HFF-Myc (cell line): ENCODE measurements around the gene CEBPB.
"Not testable (repeated sequence)": the region's sequence is repeated elsewhere in the genome, so short reads cannot be mapped to it uniquely, and the experiment has no call there.

ENCODE experiments used
- DNase-seq: peaks from one replicate; pipeline ENCODE4 v3.0.0-alpha.2; 2011; ENCODE audit warnings: low read depth; ENCODE audit errors: extremely low read depth
- H3K4me3 ChIP-seq: replicated peaks from 2 replicates; pipeline ENCODE4 v1.5.1; 2011; ENCODE audit warnings: low read depth, mild to moderate bottlenecking, control low read depth, low read length
- CTCF ChIP-seq: IDR thresholded peaks from 2 replicates; pipeline ENCODE4 v1.5.1; 2012; ENCODE audit warnings: mild to moderate bottlenecking, low read depth, low read length, control low read depth; ENCODE audit errors: missing control alignments

CEBPB gene

GRCh38 chr20:50208085-50208491 lies 17.5 kb downstream of the CEBPB start:
- no peak overlapping the region for H3K4me3 ChIP-seq
- no peak for TF ChIP-seq CTCF
- DNase-seq, result no peak

- not testable (repeated sequence) for H3K4me3 ChIP-seq, DNase-seq
Measured at GRCh38 chr20:50208815-50209214, 18.2 kb downstream of the CEBPB start.

- TF ChIP-seq CTCF, result no peak
- no peak overlapping the region for H3K4me3 ChIP-seq
- no peak for DNase-seq
Measured at GRCh38 chr20:50210066-50210619, 19.5 kb downstream of the CEBPB start.

- DNase-seq, result no peak
- no peak for TF ChIP-seq CTCF
- H3K4me3 ChIP-seq, result no peak overlapping the region
Measured at GRCh38 chr20:50211091-50211490, 20.5 kb downstream of the CEBPB start.

GRCh38 chr20:50213531-50214106 lies 23.0 kb downstream of the CEBPB start:
- no peak for DNase-seq
- no peak for TF ChIP-seq CTCF
- H3K4me3 ChIP-seq, result no peak overlapping the region

GRCh38 chr20:50214226-50215024 lies 23.8 kb downstream of the CEBPB start:
- TF ChIP-seq CTCF, result no peak
- DNase-seq, result no peak
- H3K4me3 ChIP-seq, result no peak overlapping the region

- TF ChIP-seq CTCF, result no peak
- no peak overlapping the region for H3K4me3 ChIP-seq
- no peak for DNase-seq
Measured at GRCh38 chr20:50215101-50215690, 24.6 kb downstream of the CEBPB start.
